Testis (tissue), 3 donors: Measurements from ENCODE around the gene KRTAP9-4. TPM values are rescaled to one million over a fixed set of nuclear protein-coding genes. Genes with fewer than 3 reads are reported as not detected.
"Not testable (repeated sequence)": the region's sequence is repeated elsewhere in the genome, so short reads cannot be mapped to it uniquely, and the experiment has no call there.

Experiments used
- DNase-seq: peaks from one replicate; pipeline ENCODE4 v3.0.0-alpha.2; 2019
- H3K27ac ChIP-seq, 2 donors: fragments of 200-600 bp; sonication (generic); one replicate each; pipeline ENCODE4 v1.5.1; 2019
- H3K27me3 ChIP-seq: fragments of 200-600 bp; sonication (generic); one replicate; pipeline ENCODE4 v1.5.1; 2019
- H3K36me3 ChIP-seq: fragments of 200-600 bp; sonication (generic); one replicate; pipeline ENCODE4 v1.5.1; 2017; ENCODE audit warnings: low read depth; ENCODE audit errors: missing control alignments
- H3K4me1 ChIP-seq: fragments of 200-600 bp; sonication (generic); one replicate; pipeline ENCODE4 v1.5.1; 2019
- H3K4me3 ChIP-seq, 2 donors: fragments of 200-600 bp; sonication (generic); one replicate each; pipeline ENCODE4 v1.5.1; 2017 to 2019
- H3K9me3 ChIP-seq: fragments of 200-600 bp; sonication (generic); one replicate; pipeline ENCODE4 v1.5.1; 2017
- POLR2A ChIP-seq: fragments of 450-650 bp; IDR thresholded peaks from one replicate; pipeline ENCODE4 v1.6.1; 2017; ENCODE audit warnings: antibody characterized with exemption, mild to moderate bottlenecking, moderate library complexity
- WGBS, 2 donors: methylation state at CpG; one replicate each; pipeline ENCODE4 v1.1.5; 2018; 5-methylcytosine and 5-hydroxymethylcytosine counted together
- intact Hi-C: fragments of 100-400 bp; cut with DNase I; formaldehyde crosslinking; loops from one replicate; pipeline ENCODE4 v1.15.1; 2023; ENCODE audit warnings: low total_unique reads
- polyA plus RNA-seq: library from polyadenylated mRNA; stranded (reverse); fragments of 350-450 nt; fragmentation: Illumina TruSeq; extraction: RNeasy Lipid Tissue Mini Kit (QIAGEN cat#74804); gene quantifications from one replicate; pipeline ENCODE4 v1.2.3, GENCODE V29; 2014; ENCODE audit warnings: low read depth, low replicate concordance; ENCODE audit not compliant: insufficient read depth
- total RNA-seq, 2 donors: library from RNA; depleted of rRNA; stranded (reverse); fragments of >200 nt; gene quantifications; one replicate each; pipeline ENCODE4 v1.2.3, GENCODE V29; 2016
- TF ChIP-seq, protein P1 (sequence below), 3 experiments: fragments of 450-650 bp in 2 of 3; fragments of 200-600 bp in 1 of 3; sonication (generic) in 1 of 3; IDR thresholded peaks; one replicate each; pipeline ENCODE4 v1.5.1; 2016 to 2019; ENCODE audit warnings: antibody characterized with exemption in 3 of 3, mild to moderate bottlenecking in 2 of 3, moderate library complexity in 1 of 3

Gene KRTAP9-4
- total and polyA plus RNA-seq, 3 donors from 2014 or later, result not detected

DNA sequence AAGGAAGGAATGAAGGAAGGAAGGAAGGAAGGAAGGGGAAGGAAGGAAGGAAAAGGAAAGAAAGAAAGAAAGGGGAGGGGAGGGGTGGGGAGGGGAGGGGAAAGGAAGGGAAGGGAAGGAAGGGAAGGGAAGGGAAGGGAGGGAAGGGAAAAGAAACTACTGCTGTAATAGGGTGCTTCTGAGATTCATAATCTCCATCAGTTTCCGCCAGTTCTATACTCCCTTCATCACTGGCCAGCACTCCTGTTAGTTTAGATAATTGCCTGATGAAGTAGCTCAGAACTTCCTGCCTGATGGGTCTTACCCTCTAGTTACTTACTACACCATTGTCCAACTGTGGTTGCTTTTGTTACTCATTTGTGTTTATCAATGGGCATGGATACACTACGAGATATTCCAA is 13.7 kb downstream of the KRTAP9-4 start:
- DNase-seq, result no peak
- no peaks in the 10 kb centered on the region for H3K9me3 ChIP-seq
- intact Hi-C loops, result no loop called here
- H3K4me1 ChIP-seq, result no peaks in the 10 kb centered on the region
- H3K27me3 ChIP-seq, result no peaks in the 10 kb centered on the region
- H3K36me3 ChIP-seq, result no peaks in the 10 kb centered on the region
- no peak overlapping the region for H3K4me3 ChIP-seq
- no peak for TF ChIP-seq POLR2A
- TF ChIP-seq, protein P1, sequence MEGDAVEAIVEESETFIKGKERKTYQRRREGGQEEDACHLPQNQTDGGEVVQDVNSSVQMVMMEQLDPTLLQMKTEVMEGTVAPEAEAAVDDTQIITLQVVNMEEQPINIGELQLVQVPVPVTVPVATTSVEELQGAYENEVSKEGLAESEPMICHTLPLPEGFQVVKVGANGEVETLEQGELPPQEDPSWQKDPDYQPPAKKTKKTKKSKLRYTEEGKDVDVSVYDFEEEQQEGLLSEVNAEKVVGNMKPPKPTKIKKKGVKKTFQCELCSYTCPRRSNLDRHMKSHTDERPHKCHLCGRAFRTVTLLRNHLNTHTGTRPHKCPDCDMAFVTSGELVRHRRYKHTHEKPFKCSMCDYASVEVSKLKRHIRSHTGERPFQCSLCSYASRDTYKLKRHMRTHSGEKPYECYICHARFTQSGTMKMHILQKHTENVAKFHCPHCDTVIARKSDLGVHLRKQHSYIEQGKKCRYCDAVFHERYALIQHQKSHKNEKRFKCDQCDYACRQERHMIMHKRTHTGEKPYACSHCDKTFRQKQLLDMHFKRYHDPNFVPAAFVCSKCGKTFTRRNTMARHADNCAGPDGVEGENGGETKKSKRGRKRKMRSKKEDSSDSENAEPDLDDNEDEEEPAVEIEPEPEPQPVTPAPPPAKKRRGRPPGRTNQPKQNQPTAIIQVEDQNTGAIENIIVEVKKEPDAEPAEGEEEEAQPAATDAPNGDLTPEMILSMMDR (IDR thresholded peaks at IDR 0.05), result no peak
- 66 to 82% methylated on average over 2 of the region's 2 CpGs for WGBS, 2 donors
- no peak overlapping the region for H3K27ac ChIP-seq

- no peak for TF ChIP-seq POLR2A
- TF ChIP-seq, protein P1 (IDR thresholded peaks at IDR 0.05), result no peak
- no peaks in the 10 kb centered on the region for H3K27me3 ChIP-seq
- no peak for DNase-seq
- no peaks in the 10 kb centered on the region for H3K4me1 ChIP-seq
- intact Hi-C loops, result no loop called here
- H3K27ac ChIP-seq, result no peak overlapping the region
- H3K9me3 ChIP-seq, result no peaks in the 10 kb centered on the region
- no peaks in the 10 kb centered on the region for H3K36me3 ChIP-seq
- no peak overlapping the region for H3K4me3 ChIP-seq
- WGBS, 2 donors, result 73 to 84% methylated on average over 3 of the region's 3 CpGs
Observed at GRCh38 chr17:41264599-41264998, 15.1 kb downstream of the KRTAP9-4 start.

GRCh38 chr17:41265078-41265477 is 15.6 kb downstream of the KRTAP9-4 start, which contains the start of gene KRTAP9-6:
Gene KRTAP9-6, plus strand, starts transcription at chr17:41265378. Its CDS starts 0 bp downstream, at chr17:41265378.
- Histone ChIP-seq H3K36me3 (no peaks in the 10 kb centered on the region), H3K9me3 (no peaks in the 10 kb centered on the region), H3K4me3 (no peak within 1 kb of the TSS), H3K27me3 (no peaks in the 10 kb centered on the region), H3K4me1 (no peaks in the 10 kb centered on the region), H3K27ac (no peak within 1 kb of the TSS)
- TF ChIP-seq, protein P1 (IDR thresholded peaks at IDR 0.05), result no peak
- TF ChIP-seq POLR2A, result no peak
- intact Hi-C loops, result no loop called here
- 31 to 36% methylated on average over 2 of the region's 2 CpGs for WGBS, 2 donors
- no peak for DNase-seq

- no peaks in the 10 kb centered on the region for H3K36me3 ChIP-seq
- no CpG with 5 or more reads among the region's 3 CpGs for WGBS, 2 donors
- no peak for TF ChIP-seq POLR2A
- TF ChIP-seq, protein P1 (IDR thresholded peaks at IDR 0.05), result no peak
- no peak for DNase-seq
- H3K27me3 ChIP-seq, result no peaks in the 10 kb centered on the region
- intact Hi-C loops, result no loop called here
- no peak overlapping the region for H3K4me3 ChIP-seq
- H3K27ac ChIP-seq, result no peak overlapping the region
- no peaks in the 10 kb centered on the region for H3K9me3 ChIP-seq
- no peaks in the 10 kb centered on the region for H3K4me1 ChIP-seq
Observed at GRCh38 chr17:41267711-41268110, 18.2 kb downstream of the KRTAP9-4 start.

DNA sequence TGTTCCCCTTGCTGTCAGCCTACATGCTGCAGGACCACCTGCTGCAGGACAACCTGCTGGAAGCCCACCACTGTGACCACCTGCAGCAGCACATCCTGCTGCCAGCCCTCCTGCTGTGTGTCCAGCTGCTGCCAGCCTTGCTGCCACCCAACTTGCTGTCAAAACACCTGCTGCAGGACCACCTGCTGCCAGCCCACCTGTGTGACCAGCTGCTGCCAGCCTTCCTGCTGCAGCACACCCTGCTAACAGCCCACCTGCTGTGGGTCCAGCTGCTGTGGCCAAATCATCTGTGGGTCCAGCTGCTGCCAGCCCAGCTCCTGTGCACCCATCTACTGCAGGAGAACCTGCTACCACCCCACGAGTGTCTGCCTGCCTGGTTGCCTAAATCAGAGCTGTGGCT is 21.8 kb downstream of the KRTAP9-4 start:
- intact Hi-C loops, DNase-seq, H3K27ac ChIP-seq, H3K36me3 ChIP-seq, H3K9me3 ChIP-seq, H3K27me3 ChIP-seq, H3K4me1 ChIP-seq, H3K4me3 ChIP-seq: not testable (repeated sequence)
- WGBS, 2 donors, result no CpG with 5 or more reads among the region's 1 CpG
